ENCODE measurements around the gene LTBP1.

Gene LTBP1

GRCh38 chr2:33277002-33277426 lies 330.3 kb downstream of the LTBP1 start:
- no peak overlapping the region for H3K27ac ChIP-seq (ENCODE audit: low read length, poor library complexity, severe bottlenecking)
- no peak overlapping the region for H2AFZ ChIP-seq (ENCODE audit: low read depth, low read length)
- no peak overlapping the region for H2BK15ac ChIP-seq (ENCODE audit: low read depth, poor library complexity, severe bottlenecking)
- peak overlapping the region; percentile 77 for H2BK120ac ChIP-seq (ENCODE audit: low read depth, low read length)
- H3K9ac ChIP-seq (ENCODE audit: low read length), result no peak overlapping the region
- no peak overlapping the region for H3K4me3 ChIP-seq (ENCODE audit: insufficient read depth in 1 of 2, low read depth in 1 of 2, low read length in 2 of 2)
- peak overlapping the region in 1 of 2 experiments; percentile 58 for H3K4ac ChIP-seq (ENCODE audit: low read depth in 1 of 2, low read length in 2 of 2)
- no peak for DNase-seq
- H3K9me3 ChIP-seq (ENCODE audit: control insufficient read depth, low read length), result no peaks in the 10 kb centered on the region
- H3K23ac ChIP-seq (ENCODE audit: low read length in 2 of 2), result no peak overlapping the region
- H3K27me3 ChIP-seq (ENCODE audit: control insufficient read depth in 1 of 2, insufficient read depth in 1 of 2, low read length in 2 of 2), result no peaks in the 10 kb centered on the region
- peak overlapping the region; percentile 29 for H2AK5ac ChIP-seq (ENCODE audit: low read length, severe bottlenecking)
- peaks cover 0 to 52% of the 10 kb centered on the region in 2 experiments for H3K36me3 ChIP-seq (ENCODE audit: control insufficient read depth in 1 of 2, insufficient read depth in 2 of 2, low read depth in 1 of 2, low read length in 2 of 2)
- 88% methylated on average over 5 of the region's 5 CpGs for WGBS
- H4K8ac ChIP-seq (ENCODE audit: low read length), result no peak overlapping the region
- H2BK12ac ChIP-seq (ENCODE audit: low read length in 2 of 2), result peak overlapping the region; percentile 61 to 98
- H3K18ac ChIP-seq (ENCODE audit: low read depth in 1 of 2, low read length in 2 of 2), result peak overlapping the region in 1 of 2 experiments; percentile 73
- no peak overlapping the region for H3K14ac ChIP-seq (ENCODE audit: low read length in 2 of 2)
- H3K79me1 ChIP-seq (replicated peaks; ENCODE audit: low read length, poor library complexity, severe bottlenecking), result no peaks in the 10 kb centered on the region
- peaks cover 7% of the 10 kb centered on the region for H3K4me1 ChIP-seq (ENCODE audit: control insufficient read depth, insufficient read depth, low read depth, low read length)
- H2BK5ac ChIP-seq (ENCODE audit: low read depth, low read length, poor library complexity, severe bottlenecking), result no peak overlapping the region
- H4K91ac ChIP-seq (ENCODE audit: low read length), result no peak overlapping the region
- no peak overlapping the region for H3K4me2 ChIP-seq (ENCODE audit: low read length, poor library complexity, severe bottlenecking)

- H3K14ac ChIP-seq (ENCODE audit: low read length in 2 of 2), result no peak overlapping the region
- H3K4me2 ChIP-seq (ENCODE audit: low read length, poor library complexity, severe bottlenecking), result no peak overlapping the region
- H2BK120ac ChIP-seq (ENCODE audit: low read depth, low read length), result no peak overlapping the region
- H3K4me3 ChIP-seq (ENCODE audit: insufficient read depth in 1 of 2, low read depth in 1 of 2, low read length in 2 of 2), result peak overlapping the region in 1 of 2 experiments; percentile 59
- DNase-seq, result no peak
- H3K36me3 ChIP-seq (ENCODE audit: control insufficient read depth in 1 of 2, insufficient read depth in 2 of 2, low read depth in 1 of 2, low read length in 2 of 2), result peaks cover 0 to 52% of the 10 kb centered on the region in 2 experiments
- H4K8ac ChIP-seq (ENCODE audit: low read length), result no peak overlapping the region
- no peaks in the 10 kb centered on the region for H3K9me3 ChIP-seq (ENCODE audit: control insufficient read depth, low read length)
- H3K4me1 ChIP-seq (ENCODE audit: control insufficient read depth, insufficient read depth, low read depth, low read length), result peaks cover 5% of the 10 kb centered on the region
- no peak overlapping the region for H4K91ac ChIP-seq (ENCODE audit: low read length)
- no peak overlapping the region for H3K23ac ChIP-seq (ENCODE audit: low read length in 2 of 2)
- no peak overlapping the region for H3K27ac ChIP-seq (ENCODE audit: low read length, poor library complexity, severe bottlenecking)
- H2BK15ac ChIP-seq (ENCODE audit: low read depth, poor library complexity, severe bottlenecking), result no peak overlapping the region
- H2AK5ac ChIP-seq (ENCODE audit: low read length, severe bottlenecking), result no peak overlapping the region
- no peak overlapping the region for H3K4ac ChIP-seq (ENCODE audit: low read depth in 1 of 2, low read length in 2 of 2)
- no peak overlapping the region for H2BK5ac ChIP-seq (ENCODE audit: low read depth, low read length, poor library complexity, severe bottlenecking)
- H3K79me1 ChIP-seq (replicated peaks; ENCODE audit: low read length, poor library complexity, severe bottlenecking), result no peaks in the 10 kb centered on the region
- no peak overlapping the region for H2AFZ ChIP-seq (ENCODE audit: low read depth, low read length)
- no peak overlapping the region for H3K18ac ChIP-seq (ENCODE audit: low read depth in 1 of 2, low read length in 2 of 2)
- WGBS, result 99% methylated on average over 6 of the region's 9 CpGs
- no peaks in the 10 kb centered on the region for H3K27me3 ChIP-seq (ENCODE audit: control insufficient read depth in 1 of 2, insufficient read depth in 1 of 2, low read length in 2 of 2)
- no peak overlapping the region for H2BK12ac ChIP-seq (ENCODE audit: low read length in 2 of 2)
- H3K9ac ChIP-seq (ENCODE audit: low read length), result no peak overlapping the region
Observed at GRCh38 chr2:33278245-33278943, 331.6 kb downstream of the LTBP1 start.

GRCh38 chr2:33284287-33284686 lies 337.5 kb downstream of the LTBP1 start:
- Histone ChIP-seq H2BK5ac (ENCODE audit: low read depth, low read length, poor library complexity, severe bottlenecking) (no peak overlapping the region), H2BK12ac (ENCODE audit: low read length in 2 of 2) (no peak overlapping the region), H3K18ac (ENCODE audit: low read depth in 1 of 2, low read length in 2 of 2) (no peak overlapping the region), H2BK120ac (ENCODE audit: low read depth, low read length) (no peak overlapping the region), H2AFZ (ENCODE audit: low read depth, low read length) (no peak overlapping the region), H4K8ac (ENCODE audit: low read length) (no peak overlapping the region), H3K4me3 (ENCODE audit: insufficient read depth in 1 of 2, low read depth in 1 of 2, low read length in 2 of 2) (no peak overlapping the region), H3K9me3 (ENCODE audit: control insufficient read depth, low read length) (no peaks in the 10 kb centered on the region), H3K36me3 (ENCODE audit: control insufficient read depth in 1 of 2, insufficient read depth in 2 of 2, low read depth in 1 of 2, low read length in 2 of 2) (peaks cover 0 to 58% of the 10 kb centered on the region in 2 experiments), H3K27ac (ENCODE audit: low read length, poor library complexity, severe bottlenecking) (no peak overlapping the region), H2BK15ac (ENCODE audit: low read depth, poor library complexity, severe bottlenecking) (no peak overlapping the region), H3K27me3 (ENCODE audit: control insufficient read depth in 1 of 2, insufficient read depth in 1 of 2, low read length in 2 of 2) (no peaks in the 10 kb centered on the region), H3K14ac (ENCODE audit: low read length in 2 of 2) (no peak overlapping the region), H3K23ac (ENCODE audit: low read length in 2 of 2) (no peak overlapping the region), H3K4me1 (ENCODE audit: control insufficient read depth, insufficient read depth, low read depth, low read length) (no peaks in the 10 kb centered on the region), H3K4me2 (ENCODE audit: low read length, poor library complexity, severe bottlenecking) (no peak overlapping the region), H2AK5ac (ENCODE audit: low read length, severe bottlenecking) (no peak overlapping the region), H3K79me1 (replicated peaks; ENCODE audit: low read length, poor library complexity, severe bottlenecking) (no peaks in the 10 kb centered on the region), H3K4ac (ENCODE audit: low read depth in 1 of 2, low read length in 2 of 2) (no peak overlapping the region), H3K9ac (ENCODE audit: low read length) (no peak overlapping the region), H4K91ac (ENCODE audit: low read length) (no peak overlapping the region)
- DNase-seq, result no peak
- WGBS, result 98% methylated on average over 6 of the region's 7 CpGs

GRCh38 chr2:33287507-33288005 lies 340.8 kb downstream of the LTBP1 start:
- 100% methylated on average over 1 of the region's 2 CpGs for WGBS
- no peak overlapping the region for H2BK15ac ChIP-seq (ENCODE audit: low read depth, poor library complexity, severe bottlenecking)
- no peaks in the 10 kb centered on the region for H3K9me3 ChIP-seq (ENCODE audit: control insufficient read depth, low read length)
- no peak overlapping the region for H3K23ac ChIP-seq (ENCODE audit: low read length in 2 of 2)
- H3K79me1 ChIP-seq (replicated peaks; ENCODE audit: low read length, poor library complexity, severe bottlenecking), result no peaks in the 10 kb centered on the region
- no peak overlapping the region for H3K18ac ChIP-seq (ENCODE audit: low read depth in 1 of 2, low read length in 2 of 2)
- no peak overlapping the region for H3K9ac ChIP-seq (ENCODE audit: low read length)
- peaks cover 0 to 37% of the 10 kb centered on the region in 2 experiments for H3K36me3 ChIP-seq (ENCODE audit: control insufficient read depth in 1 of 2, insufficient read depth in 2 of 2, low read depth in 1 of 2, low read length in 2 of 2)
- H2AFZ ChIP-seq (ENCODE audit: low read depth, low read length), result no peak overlapping the region
- no peak overlapping the region for H2BK120ac ChIP-seq (ENCODE audit: low read depth, low read length)
- no peak for DNase-seq
- H3K27me3 ChIP-seq (ENCODE audit: control insufficient read depth in 1 of 2, insufficient read depth in 1 of 2, low read length in 2 of 2), result no peaks in the 10 kb centered on the region
- no peak overlapping the region for H2AK5ac ChIP-seq (ENCODE audit: low read length, severe bottlenecking)
- H3K4me3 ChIP-seq (ENCODE audit: insufficient read depth in 1 of 2, low read depth in 1 of 2, low read length in 2 of 2), result no peak overlapping the region
- H3K27ac ChIP-seq (ENCODE audit: low read length, poor library complexity, severe bottlenecking), result no peak overlapping the region
- H3K4me1 ChIP-seq (ENCODE audit: control insufficient read depth, insufficient read depth, low read depth, low read length), result peaks cover 1% of the 10 kb centered on the region
- no peak overlapping the region for H3K4ac ChIP-seq (ENCODE audit: low read depth in 1 of 2, low read length in 2 of 2)
- no peak overlapping the region for H3K14ac ChIP-seq (ENCODE audit: low read length in 2 of 2)
- H2BK12ac ChIP-seq (ENCODE audit: low read length in 2 of 2), result no peak overlapping the region
- H4K8ac ChIP-seq (ENCODE audit: low read length), result no peak overlapping the region
- no peak overlapping the region for H3K4me2 ChIP-seq (ENCODE audit: low read length, poor library complexity, severe bottlenecking)
- H4K91ac ChIP-seq (ENCODE audit: low read length), result no peak overlapping the region
- no peak overlapping the region for H2BK5ac ChIP-seq (ENCODE audit: low read depth, low read length, poor library complexity, severe bottlenecking)
